Cardiac muscle cell (in vitro differentiated cells and primary cell): ENCODE results near the gene GNPTAB. TPM values are rescaled to one million over a fixed set of nuclear protein-coding genes. Genes with fewer than 3 reads are reported as not detected.

Source experiments
- DNase-seq, 2 donors: peaks; one replicate each; pipeline versions ENCODE4 v3.0.0 to v3.0.0-alpha.2; 2010 to 2017; ENCODE audit warnings: low read depth in 1 of 2, low spot score in 1 of 2
- H3K27ac ChIP-seq: fragments of 200-600 bp; sonication (generic); 2 replicates; pipeline ENCODE4 v1.5.1; 2016
- H3K27me3 ChIP-seq: fragments of 200-600 bp; sonication (generic); 2 replicates; pipeline ENCODE4 v1.6.0; 2016; ENCODE audit warnings: control low read depth
- H3K36me3 ChIP-seq: fragments of 200-600 bp; sonication (generic); 2 replicates; pipeline ENCODE4 v1.5.1; 2016; ENCODE audit warnings: control low read depth
- H3K4me1 ChIP-seq: fragments of 200-600 bp; sonication (generic); 2 replicates; pipeline ENCODE4 v1.8.1; 2017; ENCODE audit warnings: low read depth, mild to moderate bottlenecking, mixed run types
- H3K4me3 ChIP-seq: fragments of 200-600 bp; sonication (generic); 2 replicates; pipeline ENCODE4 v1.5.1; 2016; ENCODE audit warnings: mild to moderate bottlenecking
- H3K9me3 ChIP-seq: fragments of 200-600 bp; sonication (generic); 2 replicates; pipeline ENCODE4 v1.5.1; 2017; ENCODE audit warnings: low read depth, mild to moderate bottlenecking, control low read depth
- CTCF ChIP-seq: IDR thresholded peaks from 2 replicates; pipeline ENCODE4 v1.5.1; 2012; ENCODE audit warnings: low read depth, mild to moderate bottlenecking, low read length
- polyA plus RNA-seq: library from polyadenylated mRNA; unstranded; fragments of >200 nt; fragmentation: Nextera tagmentation; extraction: Ambion mirVana; gene quantifications from 2 replicates; pipeline ENCODE4 v1.2.1, GENCODE V29; 2016
- total RNA-seq: library from RNA; depleted of rRNA; stranded (reverse); fragments of >200 nt; gene quantifications from 2 replicates; pipeline ENCODE4 v1.2.3, GENCODE V29; 2016

Gene GNPTAB
- total and polyA plus RNA-seq, 2 experiments from 2014 or later, result 4.0 to 6.2 TPM

- no peaks in the 10 kb centered on the region for H3K4me1 ChIP-seq
- no peaks in the 10 kb centered on the region for H3K27me3 ChIP-seq
- peak; percentile 88 for TF ChIP-seq CTCF
- no peak overlapping the region for H3K4me3 ChIP-seq
- H3K36me3 ChIP-seq, result no peaks in the 10 kb centered on the region
- DNase-seq, result peak; percentile 67 to 83
- H3K27ac ChIP-seq, result no peak overlapping the region
- no peaks in the 10 kb centered on the region for H3K9me3 ChIP-seq
Measured at GRCh38 chr12:101773650-101774162, 57.1 kb downstream of the GNPTAB start.

GRCh38 chr12:101772012-101772775 is 58.6 kb downstream of the GNPTAB start:
- H3K4me1 ChIP-seq, result no peaks in the 10 kb centered on the region
- H3K9me3 ChIP-seq, result no peaks in the 10 kb centered on the region
- no peak overlapping the region for H3K27ac ChIP-seq
- H3K36me3 ChIP-seq, result no peaks in the 10 kb centered on the region
- DNase-seq, result peak in 1 of 2 donors; percentile 38
- no peak overlapping the region for H3K4me3 ChIP-seq
- no peaks in the 10 kb centered on the region for H3K27me3 ChIP-seq
- TF ChIP-seq CTCF, result no peak

- no peak for DNase-seq
- Histone ChIP-seq H3K36me3 (no peaks in the 10 kb centered on the region), H3K4me1 (no peaks in the 10 kb centered on the region), H3K27me3 (no peaks in the 10 kb centered on the region), H3K9me3 (no peaks in the 10 kb centered on the region), H3K27ac (no peak overlapping the region), H3K4me3 (no peak overlapping the region)
- TF ChIP-seq CTCF, result no peak
Measured at GRCh38 chr12:101769865-101770264, 60.9 kb downstream of the GNPTAB start.

GRCh38 chr12:101768781-101769180 is 62.0 kb downstream of the GNPTAB start:
- no peak for DNase-seq
- Histone ChIP-seq H3K27me3 (no peaks in the 10 kb centered on the region), H3K27ac (no peak overlapping the region), H3K36me3 (no peaks in the 10 kb centered on the region), H3K9me3 (no peaks in the 10 kb centered on the region), H3K4me1 (no peaks in the 10 kb centered on the region), H3K4me3 (no peak overlapping the region)
- no peak for TF ChIP-seq CTCF

- Histone ChIP-seq H3K9me3 (no peaks in the 10 kb centered on the region), H3K4me3 (no peak overlapping the region), H3K36me3 (no peaks in the 10 kb centered on the region), H3K4me1 (no peaks in the 10 kb centered on the region), H3K27ac (no peak overlapping the region), H3K27me3 (no peaks in the 10 kb centered on the region)
- DNase-seq, result no peak
- no peak for TF ChIP-seq CTCF
Measured at GRCh38 chr12:101767537-101767936, 63.2 kb downstream of the GNPTAB start.
